ENCODE measurements around the gene RHBDL2. TPM values are rescaled to one million over a fixed set of nuclear protein-coding genes. Genes with fewer than 3 reads are reported as not detected.

RHBDL2 gene
- total and polyA plus RNA-seq, 9 of the 15 experiments (the other 6 are each of a cell fraction or from before 2014, with no cell fraction given): not detected

- TF ChIP-seq CUX1 (CRISPR knock-in tag; IDR thresholded peaks at IDR 0.05): no peak
- no peak for TF ChIP-seq ZNF398 (CRISPR knock-in tag; IDR thresholded peaks at IDR 0.05)
- no peak for TF ChIP-seq MEF2A (IDR thresholded peaks at IDR 0.05; ENCODE audit: control insufficient read depth, low read depth, low read length)
- TF ChIP-seq MTA3 (IDR thresholded peaks at IDR 0.05; ENCODE audit: borderline replicate concordance): peak; percentile 77
- TF ChIP-seq NFE2 (IDR thresholded peaks at IDR 0.05; ENCODE audit: low read depth): no peak
- peak; percentile 77; the same call in 1 of the 2 replicates for TF ChIP-seq PHF21A (IDR thresholded peaks at IDR 0.05; ENCODE audit: borderline replicate concordance, low read depth)
- no peak for TF ChIP-seq STAT5B (CRISPR knock-in tag; IDR thresholded peaks at IDR 0.05)
- no peak for TF ChIP-seq SRSF1 (IDR thresholded peaks at IDR 0.05; ENCODE audit: low read depth, low read length)
- TF ChIP-seq ETV6 (IDR thresholded peaks at IDR 0.05; ENCODE audit: borderline replicate concordance in 1 of 2, low read depth in 2 of 2, low read length in 1 of 2): no peak
- TF ChIP-seq ETV6 (CRISPR knock-in tag; IDR thresholded peaks at IDR 0.05; ENCODE audit: borderline replicate concordance): peak; percentile 84; the same call in 1 of the 2 replicates
- TF ChIP-seq CSDE1 (IDR thresholded peaks at IDR 0.05): no peak
- TF ChIP-seq STAT5A (IDR thresholded peaks at IDR 0.05; ENCODE audit: borderline replicate concordance, low read length): no peak; the same call in 1 of the 2 replicates
- TF ChIP-seq ELF4 (CRISPR knock-in tag; IDR thresholded peaks at IDR 0.05): peak; percentile 88; the same call in 1 of the 2 replicates
- no peak for TF ChIP-seq DPF2 (IDR thresholded peaks at IDR 0.05)
- TF ChIP-seq ZNF780A (CRISPR knock-in tag; IDR thresholded peaks at IDR 0.05): no peak
- TF ChIP-seq HCFC1 (IDR thresholded peaks at IDR 0.05; ENCODE audit: low read depth, low read length): peak; percentile 65
- no peak for TF ChIP-seq ZNF23 (CRISPR knock-in tag; IDR thresholded peaks at IDR 0.05)
- no peak for TF ChIP-seq MED1 (CRISPR knock-in tag; IDR thresholded peaks at IDR 0.05; ENCODE audit: borderline replicate concordance)
- peak; percentile 96; the same call in 1 of the 2 replicates for TF ChIP-seq KLF6 (CRISPR knock-in tag; IDR thresholded peaks at IDR 0.05; ENCODE audit: borderline replicate concordance)
- TF ChIP-seq ZNF253 (CRISPR knock-in tag; conservative IDR thresholded peaks at IDR 0.05): no peak
- no peak for TF ChIP-seq ZKSCAN3 (CRISPR knock-in tag; IDR thresholded peaks at IDR 0.05)
- peak; percentile 55; the same call in 1 of the 2 replicates for TF ChIP-seq SUPT5H (IDR thresholded peaks at IDR 0.05)
These were observed 81.8 kb downstream of the RHBDL2 start, which contains the start of gene RRAGC (continued) for GRCh38 chr1:38859561-38860453.

All from K562 (cell line).